Activated T-helper 9 cell treated with anti-CD3 and anti-CD28 coated beads, Interleukin-2, amount 50 U/mL, for 16 hours (primary cell): ENCODE measurements around the gene DNAI7.

Experiments
- DNase-seq: peaks from one replicate; pipeline ENCODE4 v3.0.0-alpha.2; 2020; ENCODE audit warnings: low read depth

The DNAI7 gene

DNA sequence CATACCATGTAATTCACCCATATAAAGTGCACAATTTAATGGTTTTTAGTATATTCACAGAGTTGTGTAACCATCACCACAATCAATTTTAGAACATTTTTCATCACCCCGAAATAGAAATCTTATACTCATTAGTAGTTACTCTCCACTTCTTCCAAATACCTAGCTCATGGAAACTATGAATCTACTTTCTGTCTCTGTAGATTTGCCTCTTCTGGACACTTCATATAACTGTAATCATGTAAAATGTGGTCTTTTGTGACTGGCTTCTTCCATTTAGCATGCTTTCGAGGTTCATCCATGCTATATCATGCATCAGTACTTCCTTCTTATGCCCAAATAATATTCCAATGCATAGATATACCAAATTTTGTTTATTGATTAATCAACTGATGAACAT lies 10.8 kb downstream of the DNAI7 start:
- no peak for DNase-seq

GRCh38 chr12:25182765-25183164 lies 12.2 kb downstream of the DNAI7 start:
- DNase-seq: no peak

DNA sequence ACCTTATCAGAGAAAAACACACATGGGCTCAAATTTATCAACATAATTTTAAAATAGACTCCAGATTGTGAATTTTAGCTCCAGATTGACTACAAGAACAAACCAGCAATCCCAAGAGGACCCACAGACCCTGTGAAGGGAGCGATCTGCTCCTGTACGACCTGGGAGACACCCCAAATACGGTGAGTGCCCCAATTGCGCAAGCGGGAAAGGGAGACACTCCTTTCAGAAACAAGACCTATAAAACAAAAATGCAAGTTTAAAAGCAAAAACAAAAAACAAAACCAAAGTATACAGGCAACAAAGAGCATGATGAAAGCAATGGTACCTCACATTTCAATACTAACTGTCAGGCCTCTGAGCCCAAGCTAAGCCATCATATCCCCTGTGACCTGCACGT lies 32.1 kb downstream of the DNAI7 start:
- no peak for DNase-seq

DNA sequence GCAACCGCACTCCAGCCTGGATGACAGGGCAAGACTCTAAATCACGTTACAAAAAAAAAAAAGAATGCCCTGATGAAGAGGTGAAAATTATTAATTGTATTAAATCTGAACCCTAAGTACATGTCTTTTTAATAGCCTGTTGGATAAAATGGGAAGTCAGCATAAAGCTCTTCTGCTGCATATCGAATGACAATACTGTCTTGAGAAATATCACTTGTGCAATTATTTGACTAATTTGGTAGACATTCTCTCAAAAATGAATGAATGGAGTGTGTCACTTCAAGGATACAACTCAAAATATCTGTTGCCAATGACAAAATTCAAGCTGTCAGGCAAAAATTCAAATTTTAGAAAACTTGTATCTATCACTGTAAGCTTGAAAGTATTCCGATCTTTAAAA lies 38.9 kb downstream of the DNAI7 start:
- no peak for DNase-seq

DNA sequence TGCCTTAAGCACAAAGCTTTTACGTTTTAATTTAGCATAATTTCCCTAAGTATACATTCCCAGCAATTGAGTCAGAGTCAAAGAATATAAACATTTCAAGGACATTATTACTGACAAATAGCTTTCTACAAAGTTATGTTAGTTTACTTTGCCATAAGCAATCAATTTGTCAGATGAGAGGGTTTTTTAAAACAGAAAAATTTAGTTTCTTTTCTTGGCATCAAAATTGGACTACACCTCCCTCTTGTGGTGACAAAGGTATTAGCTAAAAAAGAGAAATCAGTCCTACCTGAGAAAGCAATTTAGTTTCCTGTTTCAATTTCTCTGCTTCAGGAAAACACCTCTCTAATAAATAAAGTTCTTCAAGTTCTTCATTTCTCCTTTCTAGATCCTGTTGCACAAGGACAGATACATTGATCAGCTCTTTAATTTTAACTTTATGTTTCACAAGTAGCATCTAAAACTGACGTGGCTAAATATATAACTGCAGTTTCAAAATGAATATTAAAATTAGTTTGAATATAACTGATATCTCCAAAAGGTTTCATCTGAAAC lies 39.9 kb downstream of the DNAI7 start:
- no peak for DNase-seq

DNA sequence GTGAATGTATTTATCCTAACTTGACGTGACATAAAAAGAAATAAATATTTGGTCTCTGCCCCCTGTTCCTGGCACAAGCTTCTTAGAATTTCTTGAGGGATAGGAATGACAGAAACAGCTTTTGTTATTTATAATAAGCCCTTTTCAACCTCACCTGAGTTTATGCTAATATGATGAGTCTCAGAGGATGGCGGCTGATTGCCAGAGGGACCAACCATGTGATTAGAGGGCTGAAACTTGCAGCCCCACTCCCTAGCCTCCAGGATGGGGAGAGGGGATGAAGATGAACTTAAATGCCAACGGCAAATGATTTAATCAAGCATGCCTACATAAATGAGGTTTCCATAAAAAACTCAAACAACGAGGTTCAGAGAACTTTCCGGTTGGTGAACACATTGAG lies 42.9 kb downstream of the DNAI7 start:
- DNase-seq: no peak

- no peak for DNase-seq
Observed at GRCh38 chr12:25151476-25151875, 43.5 kb downstream of the DNAI7 start.

DNA sequence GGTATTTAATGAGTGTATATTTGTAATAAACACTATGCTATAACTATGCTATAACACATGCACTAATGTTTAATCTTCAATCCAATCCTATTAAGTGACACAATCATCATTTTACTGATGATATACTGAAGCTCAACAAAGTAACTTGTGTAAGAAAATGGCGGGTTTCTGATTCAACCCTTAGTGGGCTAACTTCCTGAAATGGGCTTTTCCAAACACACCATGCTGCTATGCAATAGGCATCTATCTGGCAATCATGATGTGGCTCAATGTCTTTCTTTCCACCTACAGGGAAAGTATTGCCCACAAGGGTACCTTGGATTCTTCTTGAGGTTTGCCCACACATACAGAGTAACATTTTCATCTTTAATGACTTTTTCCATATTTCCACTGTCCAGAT lies 48.3 kb downstream of the DNAI7 start:
- no peak for DNase-seq

DNA sequence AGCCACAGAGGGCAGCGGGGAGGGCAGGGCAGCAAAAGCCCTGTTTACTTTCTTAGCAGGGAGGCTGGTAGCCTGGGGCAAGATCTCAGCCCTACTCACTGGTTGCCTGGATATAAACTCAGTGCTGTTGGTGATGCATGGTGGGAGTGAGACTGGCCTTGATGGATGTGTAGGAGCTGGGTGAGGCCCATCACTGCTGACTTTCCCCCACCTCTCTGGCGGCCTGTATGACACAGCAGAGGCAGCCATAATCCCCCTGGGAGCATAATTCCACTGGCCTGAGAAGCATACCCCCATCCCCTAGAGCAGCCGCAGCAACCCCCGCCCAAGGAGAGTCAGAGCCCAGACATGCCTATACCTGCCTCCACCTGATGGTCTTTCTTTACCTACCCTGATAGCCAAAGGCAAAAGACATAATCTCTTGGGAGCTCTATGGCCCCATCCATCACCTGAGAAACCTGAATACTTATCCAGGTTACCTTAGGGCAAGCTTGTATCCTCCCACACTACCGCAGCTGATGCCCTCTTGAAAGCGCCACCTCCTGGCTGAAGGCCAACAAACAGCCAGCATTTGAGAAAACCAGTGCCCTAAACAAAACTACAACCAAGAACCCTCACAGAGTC lies 59.3 kb downstream of the DNAI7 start:
- no peak for DNase-seq

GRCh38 chr12:25131270-25131669 lies 63.7 kb downstream of the DNAI7 start:
- DNase-seq: no peak

GRCh38 chr12:25130741-25131188 lies 64.2 kb downstream of the DNAI7 start:
- no peak for DNase-seq

GRCh38 chr12:25126746-25127145 lies 68.2 kb downstream of the DNAI7 start:
- no peak for DNase-seq

DNA sequence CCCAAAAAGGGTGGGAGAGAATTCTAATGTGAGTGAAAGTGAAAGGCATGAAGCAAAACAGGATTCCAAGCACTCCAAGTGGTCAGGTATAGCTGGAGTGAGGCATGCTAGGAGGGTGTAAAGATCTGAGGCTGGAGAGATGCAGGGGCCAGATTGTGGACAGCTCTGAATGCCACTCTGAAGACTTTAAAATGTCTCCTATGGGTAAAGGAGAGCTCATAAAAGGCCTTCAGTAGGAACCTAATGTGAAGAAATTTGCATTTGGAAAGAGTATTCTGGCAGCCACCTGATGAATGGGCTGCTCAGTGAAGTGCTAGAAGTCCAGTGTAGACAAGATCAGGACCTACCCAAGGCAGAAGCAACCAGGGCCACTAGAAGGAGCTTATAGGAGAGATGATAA lies 68.9 kb downstream of the DNAI7 start:
- no peak for DNase-seq

GRCh38 chr12:25124493-25124892 lies 70.5 kb downstream of the DNAI7 start:
- DNase-seq: no peak

DNA sequence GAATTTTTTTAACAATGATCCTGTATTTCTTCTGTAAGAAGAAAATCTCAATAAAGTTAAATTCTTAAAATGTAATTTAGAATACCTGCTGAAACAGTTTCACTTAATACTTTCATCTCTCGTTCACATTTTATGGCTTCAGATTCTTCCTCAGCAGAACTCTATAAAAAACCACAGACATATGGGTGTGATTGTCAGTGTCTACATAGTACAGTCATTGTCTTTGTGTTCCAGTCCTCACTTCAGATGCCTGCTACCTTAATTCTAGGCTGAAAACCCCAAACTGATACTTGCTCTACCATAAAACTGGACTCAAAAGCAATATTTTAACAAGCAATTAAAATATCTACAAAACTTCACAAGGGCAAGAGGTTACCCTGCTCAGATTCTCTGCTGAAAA lies 71.8 kb downstream of the DNAI7 start:
- DNase-seq: no peak

DNA sequence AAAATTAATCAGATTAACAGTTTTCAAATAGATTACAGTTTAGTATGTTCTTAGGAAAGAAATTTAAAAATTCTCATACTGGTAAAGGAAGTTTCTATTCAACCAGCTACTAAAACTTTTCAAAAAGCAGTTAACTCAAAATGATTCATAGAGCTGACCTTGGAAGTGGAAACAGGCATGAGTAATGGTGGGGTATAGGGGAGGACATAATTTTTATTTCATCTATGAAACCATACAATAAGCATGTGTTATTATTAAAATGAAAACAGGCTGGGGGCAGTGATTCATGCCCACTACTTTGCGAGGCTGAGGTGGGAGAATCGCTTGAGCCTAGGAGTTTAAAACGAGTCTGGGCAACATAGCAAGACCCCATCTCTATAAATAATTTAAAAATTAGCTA lies 73.0 kb downstream of the DNAI7 start:
- no peak for DNase-seq

DNA sequence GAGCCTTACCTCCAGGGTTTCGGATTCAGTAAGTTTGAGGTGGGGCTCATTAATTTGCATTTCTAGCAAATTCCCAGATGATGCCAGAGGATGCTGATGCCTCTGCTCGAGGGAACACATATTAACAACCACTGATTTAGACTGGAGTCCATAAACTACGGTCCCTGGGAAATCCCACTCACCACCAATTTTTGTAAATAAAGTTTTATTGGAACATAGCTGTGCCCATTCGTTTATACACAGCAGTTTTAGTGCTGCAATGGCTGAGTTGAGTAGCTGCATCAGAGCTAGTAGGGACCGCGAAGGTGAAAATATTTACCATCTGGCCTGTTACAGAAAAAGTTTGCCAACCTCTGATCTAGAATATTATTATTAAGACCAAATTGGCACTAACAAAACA lies 73.8 kb downstream of the DNAI7 start:
- DNase-seq: no peak

GRCh38 chr12:25119020-25119419 lies 75.9 kb downstream of the DNAI7 start:
- DNase-seq: no peak

- DNase-seq: no peak
Observed at GRCh38 chr12:25115677-25116076, 79.3 kb downstream of the DNAI7 start.

GRCh38 chr12:25113651-25114050 lies 81.3 kb downstream of the DNAI7 start:
- DNase-seq: no peak

DNA sequence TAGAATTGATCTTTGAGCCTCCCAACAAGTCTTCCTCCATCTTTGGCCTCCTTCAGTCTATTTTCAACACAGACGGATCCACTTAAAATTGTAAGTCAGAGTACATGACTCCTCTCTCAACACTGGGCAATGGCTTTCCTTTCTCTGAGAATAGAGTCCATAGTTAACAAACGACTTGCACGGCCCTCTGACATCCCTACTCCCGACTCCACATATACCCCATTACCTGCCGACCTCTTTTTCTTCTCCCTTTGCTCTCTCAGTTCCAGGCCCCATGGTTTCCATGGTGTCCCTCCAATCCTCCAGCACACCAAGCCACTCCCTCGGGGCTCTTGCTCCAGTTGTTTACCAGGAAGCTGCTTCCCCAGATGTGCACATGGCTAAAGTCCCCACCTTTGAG lies 84.7 kb downstream of the DNAI7 start:
- no peak for DNase-seq

DNA sequence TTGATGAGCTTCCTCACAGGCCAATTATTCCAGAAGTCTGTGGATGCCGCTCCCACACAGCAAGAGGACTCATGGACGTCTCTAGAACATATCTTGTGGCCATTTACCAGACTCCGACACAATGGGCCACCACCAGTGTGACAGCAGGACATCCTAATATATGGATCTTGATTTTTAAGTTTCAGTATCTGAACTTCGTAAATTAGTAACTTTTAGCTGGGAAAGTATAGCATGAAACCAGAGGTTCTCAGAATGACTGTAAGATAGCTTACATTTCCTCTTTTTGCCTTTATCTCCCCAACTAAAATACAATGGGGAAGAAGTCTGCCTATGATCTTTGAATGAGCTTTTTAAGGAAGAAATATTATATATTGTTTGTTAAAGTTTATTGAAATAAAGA lies 87.0 kb downstream of the DNAI7 start:
- no peak for DNase-seq

DNA sequence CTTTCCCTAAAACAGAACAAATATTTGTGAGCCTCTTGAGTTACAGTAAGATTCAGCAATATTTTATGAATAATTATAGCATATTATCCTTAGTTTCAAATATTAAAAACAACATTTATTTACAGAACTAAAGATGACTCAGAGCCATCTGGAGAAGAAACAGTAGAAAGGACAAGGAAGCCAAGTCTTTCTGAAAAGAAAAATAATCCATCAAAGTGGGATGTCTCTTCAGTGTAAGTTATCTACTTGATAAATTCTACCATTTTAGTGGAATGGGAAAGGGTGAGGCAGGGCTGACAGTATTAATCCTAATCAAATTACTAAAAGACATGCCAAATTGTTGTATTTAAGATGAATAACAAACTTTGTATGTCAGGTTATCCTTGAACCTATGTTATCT lies 88.1 kb downstream of the DNAI7 start:
- no peak for DNase-seq

GRCh38 chr12:25102402-25102801 lies 92.6 kb downstream of the DNAI7 start:
- no peak for DNase-seq

GRCh38 chr12:25101092-25101445 lies 93.9 kb downstream of the DNAI7 start:
- no peak for DNase-seq
